ENCODE results near the gene SLC13A1.

Gene SLC13A1

DNA sequence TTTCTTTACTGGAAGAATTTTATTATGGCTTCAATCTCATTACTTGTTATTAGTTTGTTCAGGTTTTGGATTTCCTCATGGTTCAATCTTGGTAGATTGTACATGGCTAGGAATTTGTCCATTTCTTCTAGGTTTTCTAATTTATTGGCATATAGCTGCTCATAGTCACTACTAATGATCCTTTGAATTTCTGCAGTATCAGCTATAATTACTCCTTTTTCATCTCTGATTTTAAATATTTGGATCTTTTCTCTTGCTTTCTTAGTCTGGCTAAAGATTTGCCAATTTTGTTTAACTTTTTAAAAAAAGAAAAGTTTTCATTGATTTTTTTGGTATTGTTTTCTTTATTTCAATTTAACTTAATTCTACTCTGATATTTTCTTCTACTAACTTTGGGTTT, 59.2 kb downstream of the SLC13A1 start:
- DNase-seq (ENCODE audit: low spot score): no peak
- TF ChIP-seq, protein P1, sequence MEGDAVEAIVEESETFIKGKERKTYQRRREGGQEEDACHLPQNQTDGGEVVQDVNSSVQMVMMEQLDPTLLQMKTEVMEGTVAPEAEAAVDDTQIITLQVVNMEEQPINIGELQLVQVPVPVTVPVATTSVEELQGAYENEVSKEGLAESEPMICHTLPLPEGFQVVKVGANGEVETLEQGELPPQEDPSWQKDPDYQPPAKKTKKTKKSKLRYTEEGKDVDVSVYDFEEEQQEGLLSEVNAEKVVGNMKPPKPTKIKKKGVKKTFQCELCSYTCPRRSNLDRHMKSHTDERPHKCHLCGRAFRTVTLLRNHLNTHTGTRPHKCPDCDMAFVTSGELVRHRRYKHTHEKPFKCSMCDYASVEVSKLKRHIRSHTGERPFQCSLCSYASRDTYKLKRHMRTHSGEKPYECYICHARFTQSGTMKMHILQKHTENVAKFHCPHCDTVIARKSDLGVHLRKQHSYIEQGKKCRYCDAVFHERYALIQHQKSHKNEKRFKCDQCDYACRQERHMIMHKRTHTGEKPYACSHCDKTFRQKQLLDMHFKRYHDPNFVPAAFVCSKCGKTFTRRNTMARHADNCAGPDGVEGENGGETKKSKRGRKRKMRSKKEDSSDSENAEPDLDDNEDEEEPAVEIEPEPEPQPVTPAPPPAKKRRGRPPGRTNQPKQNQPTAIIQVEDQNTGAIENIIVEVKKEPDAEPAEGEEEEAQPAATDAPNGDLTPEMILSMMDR (IDR thresholded peaks at IDR 0.05; ENCODE audit: extremely low read depth, missing control alignments): no peak

DNA sequence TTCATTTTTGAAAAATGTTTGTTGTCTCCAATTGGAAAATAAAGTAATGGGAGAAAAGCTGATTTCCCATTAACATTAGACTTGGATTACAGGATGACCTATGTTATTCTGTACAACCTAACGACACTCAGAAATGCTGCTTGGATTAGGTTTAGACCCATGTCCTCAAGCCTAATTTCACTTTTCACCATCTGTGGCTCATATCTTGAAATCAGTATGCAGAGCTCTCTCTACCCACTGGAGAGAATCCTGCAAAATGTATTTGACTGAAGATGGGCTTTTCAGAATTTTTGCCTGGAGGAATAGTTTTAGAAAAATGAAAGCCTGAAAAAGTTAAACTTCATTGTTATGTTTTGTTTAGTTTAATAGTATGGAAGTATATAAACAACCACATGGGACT, 63.8 kb downstream of the SLC13A1 start:
- DNase-seq (ENCODE audit: low spot score): no peak

DNA sequence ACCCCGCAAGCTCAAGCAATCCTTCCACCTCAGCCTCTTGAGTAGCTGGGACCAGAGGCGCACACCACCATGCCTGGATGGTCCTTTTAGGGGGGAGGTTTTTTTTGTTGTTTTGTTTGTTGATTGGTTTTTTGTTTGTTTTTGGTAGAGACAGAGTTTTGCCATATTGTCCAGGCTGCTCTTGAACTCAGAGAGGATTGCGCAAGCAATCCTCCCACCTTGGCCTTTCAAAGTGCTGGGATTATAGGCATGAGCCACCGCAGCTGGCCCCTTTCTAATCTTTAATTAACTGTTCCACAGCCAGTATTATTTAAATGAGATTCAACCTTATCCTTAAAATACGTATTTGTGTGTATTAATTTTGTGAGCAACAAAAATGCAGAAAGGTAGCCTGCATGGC, 65.8 kb downstream of the SLC13A1 start:
- TF ChIP-seq, protein P1 (IDR thresholded peaks at IDR 0.05; ENCODE audit: extremely low read depth, missing control alignments): no peak
- no peak for DNase-seq (ENCODE audit: low spot score)

More for the DNA sequence above, 63.8 kb downstream of the SLC13A1 start:
- TF ChIP-seq, protein P1 (IDR thresholded peaks at IDR 0.05; ENCODE audit: extremely low read depth, missing control alignments): no peak

DNA sequence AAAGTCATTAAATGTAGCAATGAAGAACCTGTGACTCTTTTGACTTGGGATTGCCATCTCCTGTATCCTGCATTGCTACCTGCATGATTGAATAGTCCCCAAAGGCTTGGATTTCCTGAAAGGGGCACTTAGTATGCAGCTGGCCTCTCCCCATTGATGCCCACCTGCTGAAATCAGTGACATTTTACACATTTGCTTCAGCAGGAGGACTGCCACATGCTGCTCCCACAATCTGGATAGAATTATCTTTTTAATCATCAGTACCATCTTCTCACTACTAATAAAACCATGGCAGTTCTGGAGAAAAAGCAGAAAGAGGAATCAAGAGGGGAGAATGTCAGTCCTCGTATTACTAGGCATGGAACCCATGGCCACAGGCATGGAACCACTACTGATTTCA, 67.8 kb downstream of the SLC13A1 start:
- no peak for DNase-seq (ENCODE audit: low spot score)
- TF ChIP-seq, protein P1 (IDR thresholded peaks at IDR 0.05; ENCODE audit: extremely low read depth, missing control alignments): no peak

DNA sequence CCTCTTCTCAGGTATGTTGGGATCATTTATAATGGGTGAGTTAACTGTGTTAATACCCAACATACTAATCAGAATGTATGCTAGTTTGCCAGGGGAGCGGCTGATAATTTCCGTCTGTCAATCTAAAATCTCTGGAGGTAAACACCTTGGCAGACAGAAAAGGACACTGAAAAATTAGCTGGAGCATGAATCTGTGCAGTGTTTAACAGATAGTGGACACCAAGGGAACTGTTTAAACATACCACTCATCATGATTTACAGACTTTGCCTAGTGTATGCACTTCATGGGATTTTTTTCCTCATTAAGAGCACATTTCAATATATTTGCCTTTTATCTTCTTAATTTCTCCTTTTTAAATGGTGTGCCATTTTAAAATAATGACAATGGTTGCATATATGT, 68.2 kb downstream of the SLC13A1 start:
- no peak for DNase-seq (ENCODE audit: low spot score)
- TF ChIP-seq, protein P1 (IDR thresholded peaks at IDR 0.05; ENCODE audit: extremely low read depth, missing control alignments): no peak

DNA sequence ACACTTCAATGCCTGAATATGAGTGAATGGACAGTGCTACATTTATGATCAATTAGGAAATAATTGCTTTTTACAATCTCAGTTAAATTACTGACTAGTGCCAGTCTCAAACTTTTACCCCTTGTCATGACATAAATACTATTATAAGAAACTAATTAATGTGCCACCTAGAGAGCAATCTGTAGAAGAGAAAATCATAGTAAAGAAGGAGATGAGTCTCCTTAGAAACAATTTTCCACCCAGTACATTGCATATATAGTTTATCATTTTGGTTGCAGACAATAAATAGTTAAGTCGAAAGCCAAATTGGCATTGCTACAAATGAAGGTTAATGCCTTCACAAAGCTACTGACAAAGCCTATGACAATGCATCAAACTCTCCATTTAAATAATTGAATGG, 68.6 kb downstream of the SLC13A1 start:
- no peak for DNase-seq (ENCODE audit: low spot score)

DNA sequence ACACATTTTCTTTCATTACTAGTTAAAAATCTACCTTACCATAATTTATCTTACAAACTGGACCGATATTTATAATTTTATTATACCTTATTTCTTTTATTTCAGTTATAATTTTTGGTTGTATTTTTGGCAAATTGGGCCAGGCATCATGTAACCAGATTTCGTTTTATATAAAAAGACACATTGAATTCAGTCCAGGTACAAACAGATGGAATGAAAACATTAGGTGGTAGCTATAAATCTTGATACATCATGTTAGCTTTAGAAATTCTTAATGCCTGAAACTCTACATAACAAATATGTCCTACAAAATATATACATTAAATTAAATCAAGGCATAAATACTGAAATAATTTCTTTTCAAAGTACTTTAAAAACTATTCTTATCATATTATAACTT, 73.1 kb downstream of the SLC13A1 start:
- no peak for DNase-seq (ENCODE audit: low spot score)
- TF ChIP-seq, protein P1 (IDR thresholded peaks at IDR 0.05; ENCODE audit: extremely low read depth, missing control alignments): no peak

More for the DNA sequence above, 68.6 kb downstream of the SLC13A1 start:
- TF ChIP-seq, protein P1 (IDR thresholded peaks at IDR 0.05; ENCODE audit: extremely low read depth, missing control alignments): no peak

Measured in GM20000 (cell line).